Cardiac muscle cell (in vitro differentiated cells and primary cell): ENCODE data around the gene YOD1. TPM values are rescaled to one million over a fixed set of nuclear protein-coding genes. Genes with fewer than 3 reads are reported as not detected.

Experiments
- DNase-seq, 2 donors: peaks; one replicate each; pipeline versions ENCODE4 v3.0.0 to v3.0.0-alpha.2; 2010 to 2017; ENCODE audit warnings: low read depth in 1 of 2, low spot score in 1 of 2
- H3K27ac ChIP-seq: fragments of 200-600 bp; sonication (generic); 2 replicates; pipeline ENCODE4 v1.5.1; 2016
- H3K27me3 ChIP-seq: fragments of 200-600 bp; sonication (generic); 2 replicates; pipeline ENCODE4 v1.6.0; 2016; ENCODE audit warnings: control low read depth
- H3K36me3 ChIP-seq: fragments of 200-600 bp; sonication (generic); 2 replicates; pipeline ENCODE4 v1.5.1; 2016; ENCODE audit warnings: control low read depth
- H3K4me1 ChIP-seq: fragments of 200-600 bp; sonication (generic); 2 replicates; pipeline ENCODE4 v1.8.1; 2017; ENCODE audit warnings: low read depth, mild to moderate bottlenecking, mixed run types
- H3K4me3 ChIP-seq: fragments of 200-600 bp; sonication (generic); 2 replicates; pipeline ENCODE4 v1.5.1; 2016; ENCODE audit warnings: mild to moderate bottlenecking
- H3K9me3 ChIP-seq: fragments of 200-600 bp; sonication (generic); 2 replicates; pipeline ENCODE4 v1.5.1; 2017; ENCODE audit warnings: low read depth, mild to moderate bottlenecking, control low read depth
- polyA plus RNA-seq: library from polyadenylated mRNA; unstranded; fragments of >200 nt; fragmentation: Nextera tagmentation; extraction: Ambion mirVana; gene quantifications from 2 replicates; pipeline ENCODE4 v1.2.1, GENCODE V29; 2016
- total RNA-seq: library from RNA; depleted of rRNA; stranded (reverse); fragments of >200 nt; gene quantifications from 2 replicates; pipeline ENCODE4 v1.2.3, GENCODE V29; 2016
- TF ChIP-seq, protein P1 (sequence below): IDR thresholded peaks from 2 replicates; pipeline ENCODE4 v1.5.1; 2012; ENCODE audit warnings: low read depth, mild to moderate bottlenecking, low read length

The YOD1 gene
- total and polyA plus RNA-seq, 2 experiments from 2014 or later = 3.8 to 8.8 TPM

DNA sequence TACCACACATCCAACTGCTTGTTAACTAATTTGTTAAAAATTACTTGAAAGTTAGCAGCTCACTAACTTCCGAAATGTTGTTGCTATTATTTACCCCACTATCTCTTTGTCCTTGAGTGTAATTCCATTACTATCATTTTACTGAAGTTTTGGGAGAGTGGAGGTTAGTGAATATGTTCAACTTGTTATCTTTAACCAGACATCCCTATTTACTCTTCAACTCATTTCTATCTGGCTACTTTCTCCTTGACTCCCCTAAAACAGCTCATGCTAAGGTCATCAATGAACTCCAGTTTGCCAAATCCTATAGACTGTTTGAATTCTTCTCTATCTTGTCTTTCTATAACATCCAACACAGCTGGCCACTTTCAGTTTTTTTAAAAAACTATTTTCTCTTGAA lies 14.1 kb downstream of the YOD1 start:
- H3K36me3 ChIP-seq = no peaks in the 10 kb centered on the region
- no peak for DNase-seq
- no peak overlapping the region for H3K4me3 ChIP-seq
- no peak overlapping the region for H3K27ac ChIP-seq
- peaks cover 14% of the 10 kb centered on the region for H3K4me1 ChIP-seq
- H3K27me3 ChIP-seq = peaks cover 18% of the 10 kb centered on the region
- no peaks in the 10 kb centered on the region for H3K9me3 ChIP-seq
- TF ChIP-seq, protein P1, sequence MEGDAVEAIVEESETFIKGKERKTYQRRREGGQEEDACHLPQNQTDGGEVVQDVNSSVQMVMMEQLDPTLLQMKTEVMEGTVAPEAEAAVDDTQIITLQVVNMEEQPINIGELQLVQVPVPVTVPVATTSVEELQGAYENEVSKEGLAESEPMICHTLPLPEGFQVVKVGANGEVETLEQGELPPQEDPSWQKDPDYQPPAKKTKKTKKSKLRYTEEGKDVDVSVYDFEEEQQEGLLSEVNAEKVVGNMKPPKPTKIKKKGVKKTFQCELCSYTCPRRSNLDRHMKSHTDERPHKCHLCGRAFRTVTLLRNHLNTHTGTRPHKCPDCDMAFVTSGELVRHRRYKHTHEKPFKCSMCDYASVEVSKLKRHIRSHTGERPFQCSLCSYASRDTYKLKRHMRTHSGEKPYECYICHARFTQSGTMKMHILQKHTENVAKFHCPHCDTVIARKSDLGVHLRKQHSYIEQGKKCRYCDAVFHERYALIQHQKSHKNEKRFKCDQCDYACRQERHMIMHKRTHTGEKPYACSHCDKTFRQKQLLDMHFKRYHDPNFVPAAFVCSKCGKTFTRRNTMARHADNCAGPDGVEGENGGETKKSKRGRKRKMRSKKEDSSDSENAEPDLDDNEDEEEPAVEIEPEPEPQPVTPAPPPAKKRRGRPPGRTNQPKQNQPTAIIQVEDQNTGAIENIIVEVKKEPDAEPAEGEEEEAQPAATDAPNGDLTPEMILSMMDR = no peak

DNA sequence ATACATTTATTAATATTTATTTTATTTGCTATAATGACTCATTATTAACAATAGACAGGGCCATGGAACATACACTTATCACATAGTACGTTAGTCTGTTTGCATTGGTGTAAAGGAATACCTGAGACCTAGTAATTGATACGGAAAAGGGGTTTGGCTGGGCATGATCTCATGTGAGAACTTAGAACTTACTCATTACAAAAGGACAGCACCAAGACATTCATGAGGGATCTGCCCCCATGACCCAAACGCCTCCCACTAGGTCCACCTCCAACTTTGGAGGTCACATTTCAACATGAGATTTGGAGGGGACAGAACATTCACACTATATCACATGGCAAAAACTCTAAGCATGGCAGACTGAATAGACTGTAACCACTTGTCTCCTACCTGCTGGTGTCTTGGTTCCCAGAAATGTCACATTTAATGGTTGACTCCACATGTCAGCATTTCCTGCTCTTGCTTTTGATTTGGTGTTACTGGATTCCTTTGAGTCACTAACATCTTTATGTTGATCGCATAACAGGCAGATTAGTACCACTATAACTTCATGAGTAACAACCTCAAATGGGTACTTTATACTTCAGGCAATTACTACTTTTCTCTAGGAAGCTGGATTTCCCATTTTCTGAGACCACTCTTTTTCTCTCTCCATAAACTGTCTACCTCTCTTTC lies 15.0 kb downstream of the YOD1 start:
- H3K36me3 ChIP-seq = no peaks in the 10 kb centered on the region
- DNase-seq = no peak
- TF ChIP-seq, protein P1 = no peak
- no peak overlapping the region for H3K4me3 ChIP-seq
- peaks cover 18% of the 10 kb centered on the region for H3K27me3 ChIP-seq
- peaks cover 14% of the 10 kb centered on the region for H3K4me1 ChIP-seq
- no peaks in the 10 kb centered on the region for H3K9me3 ChIP-seq
- no peak overlapping the region for H3K27ac ChIP-seq

DNA sequence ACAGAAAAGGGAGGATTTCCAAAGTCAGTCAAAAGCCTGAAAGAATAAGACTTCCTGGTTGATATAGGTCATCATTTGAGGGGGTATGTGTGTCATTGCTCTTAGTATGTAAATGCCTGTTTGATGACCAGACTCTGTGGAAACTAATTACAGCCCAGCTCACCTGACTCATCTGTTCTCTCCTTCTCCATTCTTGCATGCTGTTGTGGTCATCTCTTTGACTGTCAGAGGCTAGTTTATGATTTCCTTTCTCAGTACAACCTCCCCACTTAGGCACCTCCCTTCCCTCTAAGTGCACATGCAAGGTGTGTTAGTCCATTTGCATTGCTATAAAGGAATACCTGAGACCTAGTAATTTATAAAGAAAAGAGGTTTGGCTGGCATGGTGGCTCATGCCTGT lies 16.0 kb downstream of the YOD1 start:
- Histone ChIP-seq H3K27ac (no peak overlapping the region), H3K27me3 (peaks cover 18% of the 10 kb centered on the region), H3K36me3 (no peaks in the 10 kb centered on the region), H3K4me1 (peaks cover 17% of the 10 kb centered on the region), H3K9me3 (no peaks in the 10 kb centered on the region), H3K4me3 (no peak overlapping the region)
- no peak for DNase-seq
- TF ChIP-seq, protein P1 = no peak

DNA sequence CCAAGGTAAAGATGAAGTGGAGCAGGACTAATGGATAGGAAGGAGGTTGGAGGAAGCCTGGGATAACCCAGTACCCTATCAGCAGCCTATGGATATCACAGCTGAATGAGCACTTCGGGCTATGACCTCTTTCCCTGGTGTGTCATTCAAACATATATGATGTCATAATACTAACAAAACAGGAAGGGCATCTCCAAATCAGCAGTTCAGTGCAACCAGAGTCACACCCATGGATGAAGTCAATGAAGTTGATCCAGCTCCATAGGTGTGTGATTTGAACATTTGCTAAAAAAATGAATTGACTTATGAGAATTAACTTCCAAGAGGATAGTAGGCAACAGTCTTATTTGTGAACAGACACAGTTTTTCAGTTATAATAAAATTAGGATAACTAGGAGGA lies 16.8 kb downstream of the YOD1 start:
- H3K4me3 ChIP-seq = no peak overlapping the region
- H3K9me3 ChIP-seq = no peaks in the 10 kb centered on the region
- no peak for DNase-seq
- peaks cover 18% of the 10 kb centered on the region for H3K27me3 ChIP-seq
- TF ChIP-seq, protein P1 = no peak
- peaks cover 18% of the 10 kb centered on the region for H3K4me1 ChIP-seq
- no peak overlapping the region for H3K27ac ChIP-seq
- H3K36me3 ChIP-seq = no peaks in the 10 kb centered on the region

DNA sequence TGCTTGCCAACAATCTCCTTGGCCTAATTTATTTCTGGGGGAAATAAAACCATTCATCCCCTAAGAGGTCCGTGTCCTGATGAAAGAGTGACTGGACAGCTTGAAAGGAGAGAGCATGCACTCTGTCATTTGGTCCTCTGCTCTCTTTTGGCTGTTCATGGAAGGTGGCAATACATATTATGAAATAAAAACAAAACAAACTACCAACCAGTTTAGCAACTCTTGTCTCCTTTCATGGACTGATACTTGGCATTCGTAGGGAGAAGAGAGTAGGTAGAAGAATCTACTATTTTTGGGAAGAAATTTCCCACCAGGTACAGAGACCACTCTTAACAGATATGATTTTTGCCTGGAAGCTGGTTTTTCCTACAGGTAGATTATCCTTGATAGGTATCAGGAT lies 17.7 kb downstream of the YOD1 start:
- no peak overlapping the region for H3K4me3 ChIP-seq
- TF ChIP-seq, protein P1 = no peak
- no peak overlapping the region for H3K27ac ChIP-seq

More for the DNA sequence above, 17.7 kb downstream of the YOD1 start:
- Histone ChIP-seq H3K27me3 (peaks cover 15% of the 10 kb centered on the region), H3K36me3 (no peaks in the 10 kb centered on the region), H3K4me1 (peaks cover 18% of the 10 kb centered on the region), H3K9me3 (no peaks in the 10 kb centered on the region)
- DNase-seq = no peak
